ENCODE results near the gene NOP53. TPM values are rescaled to one million over a fixed set of nuclear protein-coding genes. Genes with fewer than 3 reads are reported as not detected.
"Not testable (repeated sequence)": the region's sequence is repeated elsewhere in the genome, so short reads cannot be mapped to it uniquely, and the experiment has no call there.

The NOP53 gene
- total RNA-seq, 1 donor from 2014 or later: 380 TPM

DNA sequence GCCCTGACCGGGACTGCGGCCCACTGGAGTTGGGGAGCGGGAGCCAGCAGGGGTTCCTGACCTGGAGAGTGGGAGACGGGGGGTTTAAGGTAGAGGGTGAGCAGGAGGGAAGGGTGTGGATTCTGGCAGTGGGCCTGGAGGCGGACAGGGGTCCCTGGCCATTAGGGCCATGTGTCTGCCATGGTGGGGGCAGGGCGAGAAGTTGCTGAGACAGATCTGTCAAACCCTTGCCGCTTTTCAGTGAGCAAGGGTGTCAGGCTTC is 20.9 kb downstream of the NOP53 start:
- no peak for DNase-seq (ENCODE audit: low read depth)
- TF ChIP-seq, protein P1, sequence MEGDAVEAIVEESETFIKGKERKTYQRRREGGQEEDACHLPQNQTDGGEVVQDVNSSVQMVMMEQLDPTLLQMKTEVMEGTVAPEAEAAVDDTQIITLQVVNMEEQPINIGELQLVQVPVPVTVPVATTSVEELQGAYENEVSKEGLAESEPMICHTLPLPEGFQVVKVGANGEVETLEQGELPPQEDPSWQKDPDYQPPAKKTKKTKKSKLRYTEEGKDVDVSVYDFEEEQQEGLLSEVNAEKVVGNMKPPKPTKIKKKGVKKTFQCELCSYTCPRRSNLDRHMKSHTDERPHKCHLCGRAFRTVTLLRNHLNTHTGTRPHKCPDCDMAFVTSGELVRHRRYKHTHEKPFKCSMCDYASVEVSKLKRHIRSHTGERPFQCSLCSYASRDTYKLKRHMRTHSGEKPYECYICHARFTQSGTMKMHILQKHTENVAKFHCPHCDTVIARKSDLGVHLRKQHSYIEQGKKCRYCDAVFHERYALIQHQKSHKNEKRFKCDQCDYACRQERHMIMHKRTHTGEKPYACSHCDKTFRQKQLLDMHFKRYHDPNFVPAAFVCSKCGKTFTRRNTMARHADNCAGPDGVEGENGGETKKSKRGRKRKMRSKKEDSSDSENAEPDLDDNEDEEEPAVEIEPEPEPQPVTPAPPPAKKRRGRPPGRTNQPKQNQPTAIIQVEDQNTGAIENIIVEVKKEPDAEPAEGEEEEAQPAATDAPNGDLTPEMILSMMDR (IDR thresholded peaks at IDR 0.05; ENCODE audit: insufficient read depth, low read length, poor library complexity, severe bottlenecking): no peak
- H3K4me3 ChIP-seq (ENCODE audit: low read depth, low read length): no peak overlapping the region
- H3K36me3 ChIP-seq (ENCODE audit: control insufficient read depth, insufficient read depth, low read length): no peaks in the 10 kb centered on the region
- H3K27me3 ChIP-seq (ENCODE audit: control insufficient read depth, insufficient read depth, low read length): peaks cover 8% of the 10 kb centered on the region

GRCh38 chr19:47766670-47767069 is 21.3 kb downstream of the NOP53 start:
- Histone ChIP-seq H3K36me3 (ENCODE audit: control insufficient read depth, insufficient read depth, low read length) (no peaks in the 10 kb centered on the region), H3K4me3 (ENCODE audit: low read depth, low read length) (no peak overlapping the region), H3K27me3 (ENCODE audit: control insufficient read depth, insufficient read depth, low read length) (peaks cover 8% of the 10 kb centered on the region)
- TF ChIP-seq, protein P1 (IDR thresholded peaks at IDR 0.05; ENCODE audit: insufficient read depth, low read length, poor library complexity, severe bottlenecking): no peak
- DNase-seq (ENCODE audit: low read depth): no peak

GRCh38 chr19:47767349-47767748 is 22.0 kb downstream of the NOP53 start:
- TF ChIP-seq, protein P1 (IDR thresholded peaks at IDR 0.05; ENCODE audit: insufficient read depth, low read length, poor library complexity, severe bottlenecking): no peak
- H3K36me3 ChIP-seq (ENCODE audit: control insufficient read depth, insufficient read depth, low read length): no peaks in the 10 kb centered on the region
- DNase-seq (ENCODE audit: low read depth): no peak
- peaks cover 8% of the 10 kb centered on the region for H3K27me3 ChIP-seq (ENCODE audit: control insufficient read depth, insufficient read depth, low read length)
- H3K4me3 ChIP-seq (ENCODE audit: low read depth, low read length): no peak overlapping the region

- TF ChIP-seq, protein P1 (IDR thresholded peaks at IDR 0.05; ENCODE audit: insufficient read depth, low read length, poor library complexity, severe bottlenecking): no peak
- Histone ChIP-seq H3K36me3 (ENCODE audit: control insufficient read depth, insufficient read depth, low read length) (no peaks in the 10 kb centered on the region), H3K4me3 (ENCODE audit: low read depth, low read length) (no peak overlapping the region), H3K27me3 (ENCODE audit: control insufficient read depth, insufficient read depth, low read length) (peaks cover 8% of the 10 kb centered on the region)
- DNase-seq (ENCODE audit: low read depth): no peak
Observed at GRCh38 chr19:47768604-47769003, 23.3 kb downstream of the NOP53 start.

GRCh38 chr19:47769534-47769933 is 24.2 kb downstream of the NOP53 start:
- Histone ChIP-seq H3K27me3 (ENCODE audit: control insufficient read depth, insufficient read depth, low read length) (peaks cover 8% of the 10 kb centered on the region), H3K36me3 (ENCODE audit: control insufficient read depth, insufficient read depth, low read length) (no peaks in the 10 kb centered on the region), H3K4me3 (ENCODE audit: low read depth, low read length) (no peak overlapping the region)
- DNase-seq (ENCODE audit: low read depth): no peak
- TF ChIP-seq, protein P1 (IDR thresholded peaks at IDR 0.05; ENCODE audit: insufficient read depth, low read length, poor library complexity, severe bottlenecking): no peak

- DNase-seq (ENCODE audit: low read depth); H3K36me3 ChIP-seq (ENCODE audit: control insufficient read depth, insufficient read depth, low read length); H3K4me3 ChIP-seq (ENCODE audit: low read depth, low read length); H3K27me3 ChIP-seq (ENCODE audit: control insufficient read depth, insufficient read depth, low read length): not testable (repeated sequence)
Observed at GRCh38 chr19:47771291-47771690, 25.9 kb downstream of the NOP53 start.
